Measurements from ENCODE around the gene CEACAM20. TPM values are rescaled to one million over a fixed set of nuclear protein-coding genes. Genes with fewer than 3 reads are reported as not detected.
"Not testable (repeated sequence)": the region's sequence is repeated elsewhere in the genome, so short reads cannot be mapped to it uniquely, and the experiment has no call there.

Gene CEACAM20
- not detected for total RNA-seq

DNA sequence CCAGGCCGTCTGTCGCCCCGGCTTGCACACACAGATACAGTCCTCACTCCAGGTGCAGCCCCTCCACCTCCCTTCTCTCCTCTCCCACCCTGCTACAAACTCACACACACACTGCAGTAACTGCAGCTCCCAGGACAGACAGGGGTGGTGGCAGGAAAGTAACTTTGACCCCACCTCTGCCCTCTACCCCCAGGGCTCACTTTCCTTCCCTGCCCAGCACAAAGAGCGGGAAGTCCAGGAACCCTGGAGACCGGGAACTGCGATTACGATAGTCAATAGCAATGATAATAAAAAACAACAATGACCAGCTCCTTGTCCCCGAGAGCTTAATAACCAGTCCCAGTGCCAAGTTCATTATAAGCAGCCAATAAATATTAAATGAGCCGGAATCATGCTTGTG lies at the start of gene CEACAM20:
CEACAM20 (minus strand) TSS at position 140 of the 400 bp plus-strand sequence. CDS start 166 bp downstream, outside the sequence.
- no peak for DNase-seq

DNA sequence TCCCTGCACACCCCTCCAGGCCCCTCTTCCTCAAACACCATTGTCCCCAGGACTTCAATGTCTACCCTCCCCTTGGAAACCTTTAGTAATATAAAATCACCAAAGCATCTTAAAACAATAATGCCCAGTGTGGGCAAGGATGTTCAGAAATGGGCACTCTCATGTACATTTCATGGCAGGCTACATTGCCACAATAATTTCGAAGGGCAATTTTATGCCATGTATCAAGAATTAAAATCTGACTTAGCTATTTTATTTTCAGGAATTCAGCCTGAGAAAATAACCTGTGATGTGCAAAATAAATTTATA lies 48.0 kb upstream of the CEACAM20 start:
- DNase-seq = no peak

DNA sequence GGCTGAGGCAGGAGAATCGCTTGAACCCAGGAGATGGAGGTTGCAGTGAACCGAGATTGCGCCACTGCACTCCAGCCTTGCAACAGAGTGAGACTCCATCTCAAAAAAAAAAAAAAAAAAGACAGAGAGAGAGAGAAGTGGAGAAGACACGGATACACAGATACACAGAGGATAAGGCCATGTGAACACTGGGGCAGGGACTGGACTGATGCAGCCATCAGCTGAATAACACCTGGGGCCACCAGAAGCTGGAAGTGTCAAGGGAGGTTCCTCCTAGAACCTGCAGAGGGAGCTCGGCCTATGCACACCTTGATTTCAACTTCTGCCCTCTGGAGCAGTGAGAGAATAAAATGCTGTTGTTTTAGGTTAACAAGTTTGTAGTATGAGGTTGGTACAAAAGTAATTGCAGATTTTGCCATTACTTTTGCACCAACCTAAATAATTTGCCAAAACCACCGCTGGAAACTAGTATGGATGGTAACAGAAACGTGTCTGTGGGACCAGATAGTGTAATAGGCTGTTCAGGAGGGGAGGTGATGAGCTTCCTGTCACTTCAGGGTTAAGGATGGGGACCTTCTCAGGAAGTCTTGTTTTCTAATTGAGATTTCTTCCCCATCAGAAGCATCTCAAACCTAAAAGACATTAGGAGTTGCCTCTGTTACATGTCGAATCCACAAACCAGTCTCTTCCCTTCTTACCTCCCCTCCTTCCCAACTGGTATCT lies 47.5 kb upstream of the CEACAM20 start:
- DNase-seq = peak; percentile 6

DNA sequence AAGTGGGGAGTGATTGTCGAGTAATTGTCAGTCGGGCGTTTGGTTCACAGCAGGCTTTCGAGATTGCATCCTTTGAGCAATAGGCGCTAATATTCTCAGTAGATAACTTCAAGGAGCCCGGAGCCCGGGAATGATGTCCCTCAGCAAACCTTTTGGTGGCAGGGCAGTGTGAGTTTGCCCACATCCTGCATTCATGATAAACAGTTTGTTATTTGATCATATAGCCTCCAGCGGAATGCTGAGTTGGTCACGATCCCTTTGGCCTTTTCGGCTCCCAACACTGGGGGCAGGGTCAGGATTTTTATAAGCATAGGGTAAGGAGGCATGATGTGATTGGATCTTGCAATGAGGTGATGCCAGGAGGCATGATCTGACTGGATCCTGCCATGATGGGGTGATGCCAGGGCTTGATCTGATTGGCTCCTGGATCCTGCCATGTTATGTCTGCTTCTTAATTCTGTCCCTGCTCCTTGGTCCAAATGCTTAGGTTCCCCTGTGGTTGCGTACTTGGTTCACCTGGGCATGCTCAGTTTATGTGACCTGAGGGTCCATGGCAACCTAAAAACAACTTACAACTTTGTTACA lies 45.7 kb upstream of the CEACAM20 start:
- DNase-seq = no peak

DNA sequence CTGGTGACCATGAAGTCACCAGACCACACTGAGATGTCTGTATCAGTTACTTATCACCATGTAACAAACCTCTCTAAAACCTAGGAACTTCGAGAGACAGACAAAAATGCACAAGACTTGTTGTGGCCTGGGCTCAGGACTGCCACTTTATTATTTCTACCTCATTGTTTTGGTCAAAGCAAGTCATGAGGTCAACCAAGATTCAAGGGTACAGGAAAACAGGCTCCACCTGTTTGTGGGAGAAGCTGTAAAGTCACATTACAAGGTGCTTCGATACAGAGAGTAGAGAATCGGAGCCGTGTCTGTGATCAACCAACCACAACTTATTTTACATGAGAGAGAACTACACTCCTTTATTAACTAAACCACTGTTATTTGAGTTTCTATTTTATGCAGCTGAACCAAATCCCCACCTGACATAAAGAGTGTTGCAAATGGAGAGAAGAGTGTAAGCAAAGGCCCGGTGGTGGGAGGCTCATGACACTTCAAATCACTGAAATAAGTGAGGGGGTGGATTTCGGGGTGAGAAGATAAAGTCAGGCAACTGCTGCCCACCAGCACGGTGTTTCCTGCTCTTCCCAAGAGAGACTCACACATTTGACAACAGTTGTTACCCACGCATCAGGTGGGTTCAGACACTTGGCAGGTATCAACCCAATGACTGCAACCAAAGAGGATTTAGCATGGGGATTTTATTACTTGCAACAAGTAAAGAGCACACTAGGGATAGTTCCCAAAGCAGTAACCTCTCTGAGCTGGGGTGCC lies 44.9 kb upstream of the CEACAM20 start:
- no peak for DNase-seq

GRCh38 chr19:44573627-44574026 lies 44.2 kb upstream of the CEACAM20 start:
- no peak for DNase-seq

DNA sequence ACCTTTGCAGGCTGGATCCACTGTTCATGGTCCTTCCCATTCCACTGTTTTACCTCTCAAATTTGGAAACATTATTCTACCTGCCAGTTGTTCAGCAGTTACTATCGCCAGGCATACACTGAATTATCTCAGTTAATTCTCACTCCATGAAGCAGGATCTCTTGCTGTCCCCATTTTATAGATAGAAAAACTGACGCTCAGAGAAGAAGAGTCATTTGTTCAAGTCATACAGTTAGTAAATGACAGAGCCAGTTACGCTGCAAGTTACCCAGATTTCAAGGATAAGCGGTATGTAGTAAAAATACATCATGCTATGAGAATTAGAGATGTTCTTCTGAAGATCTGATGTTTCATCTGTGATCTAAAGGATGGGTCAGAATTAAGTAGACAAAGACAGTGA lies 43.7 kb upstream of the CEACAM20 start:
- no peak for DNase-seq

DNA sequence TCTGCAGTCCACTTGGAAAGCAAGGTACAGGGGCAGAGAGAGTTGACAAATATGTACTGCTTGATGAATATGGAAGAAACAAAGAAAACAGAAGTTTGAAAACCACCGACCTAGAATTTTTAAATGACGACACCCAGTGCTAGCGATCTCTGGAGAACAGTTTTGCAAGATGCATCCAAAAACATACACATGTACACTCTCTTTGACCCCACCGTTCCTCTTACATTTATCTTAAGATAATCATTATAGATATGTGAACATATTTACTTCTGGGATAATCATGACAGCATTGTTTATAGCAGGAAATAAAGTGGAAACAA lies 43.1 kb upstream of the CEACAM20 start:
- DNase-seq = no peak

GRCh38 chr19:44571830-44572580 lies 42.5 kb upstream of the CEACAM20 start:
- DNase-seq = no peak

DNA sequence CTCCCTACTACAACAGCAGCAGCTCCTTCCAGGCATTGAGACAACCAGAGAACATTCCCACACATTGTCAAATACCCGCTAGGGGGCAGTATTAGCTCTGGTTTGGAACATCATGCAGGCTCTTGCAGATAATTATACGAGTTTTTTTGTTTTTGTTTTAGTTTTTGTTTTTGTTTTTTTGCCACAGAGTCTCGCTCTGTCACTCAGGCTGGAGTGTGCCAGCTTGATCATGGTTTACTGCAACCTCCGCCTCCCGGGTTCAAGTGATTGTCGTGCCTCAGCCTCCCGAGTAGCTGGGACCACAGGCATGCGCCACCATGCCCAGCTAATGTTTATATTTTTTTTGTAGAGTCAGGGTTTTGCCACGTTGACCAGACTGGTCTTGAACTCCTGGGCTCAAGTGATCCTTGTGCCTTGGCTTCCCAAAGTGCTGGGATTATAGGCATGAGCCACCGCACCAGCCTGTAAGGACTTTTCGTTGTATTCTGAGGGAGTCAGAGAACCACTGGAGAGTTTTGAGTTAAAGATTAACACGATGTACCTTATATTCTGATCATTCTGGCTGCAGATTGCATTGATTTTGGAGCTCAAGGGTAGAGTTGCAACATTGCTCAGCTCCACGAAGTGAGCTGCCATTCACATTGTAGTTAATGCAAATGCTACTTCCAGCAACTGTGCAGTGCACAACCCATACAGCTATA lies 41.7 kb upstream of the CEACAM20 start:
- DNase-seq = peak; percentile 88

- DNase-seq = no peak
Measured at GRCh38 chr19:44570603-44570983, 41.1 kb upstream of the CEACAM20 start.

- no peak for DNase-seq
Measured at GRCh38 chr19:44567745-44568144, 38.3 kb upstream of the CEACAM20 start.

- no peak for DNase-seq
Measured at GRCh38 chr19:44566984-44567383, 37.5 kb upstream of the CEACAM20 start.

DNA sequence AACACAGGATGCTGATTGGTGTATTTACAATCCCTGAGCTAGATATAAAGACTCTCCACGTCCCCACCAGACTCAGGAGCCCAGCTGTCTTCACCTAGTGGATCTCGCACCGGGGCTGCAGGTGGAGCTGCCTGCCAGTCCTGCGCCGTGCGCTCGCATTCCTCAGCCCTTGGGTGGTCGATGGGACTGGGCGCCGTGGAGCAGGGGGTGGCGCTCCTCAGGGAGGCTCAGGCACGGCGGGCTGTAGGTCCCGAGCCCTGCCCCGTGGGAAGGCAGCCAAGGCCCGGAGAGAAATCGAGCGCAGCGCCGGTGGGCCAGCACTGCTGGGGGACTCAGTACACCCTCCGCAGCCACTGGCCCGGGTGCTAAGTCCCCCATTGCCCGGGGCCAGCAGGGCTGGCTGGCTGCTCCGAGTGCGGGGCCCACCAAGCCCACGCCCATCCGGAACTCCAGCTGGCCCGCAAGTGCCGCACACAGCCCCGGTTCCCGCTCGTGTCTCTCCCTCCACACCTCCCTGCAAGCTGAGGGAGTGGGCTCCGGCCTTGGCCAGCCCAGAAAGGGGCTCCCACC lies 33.7 kb upstream of the CEACAM20 start:
- not testable (repeated sequence) for DNase-seq

- DNase-seq = no peak
Measured at GRCh38 chr19:44557933-44558332, 28.5 kb upstream of the CEACAM20 start.

GRCh38 chr19:44554641-44555246 lies 25.3 kb upstream of the CEACAM20 start:
- no peak for DNase-seq

DNA sequence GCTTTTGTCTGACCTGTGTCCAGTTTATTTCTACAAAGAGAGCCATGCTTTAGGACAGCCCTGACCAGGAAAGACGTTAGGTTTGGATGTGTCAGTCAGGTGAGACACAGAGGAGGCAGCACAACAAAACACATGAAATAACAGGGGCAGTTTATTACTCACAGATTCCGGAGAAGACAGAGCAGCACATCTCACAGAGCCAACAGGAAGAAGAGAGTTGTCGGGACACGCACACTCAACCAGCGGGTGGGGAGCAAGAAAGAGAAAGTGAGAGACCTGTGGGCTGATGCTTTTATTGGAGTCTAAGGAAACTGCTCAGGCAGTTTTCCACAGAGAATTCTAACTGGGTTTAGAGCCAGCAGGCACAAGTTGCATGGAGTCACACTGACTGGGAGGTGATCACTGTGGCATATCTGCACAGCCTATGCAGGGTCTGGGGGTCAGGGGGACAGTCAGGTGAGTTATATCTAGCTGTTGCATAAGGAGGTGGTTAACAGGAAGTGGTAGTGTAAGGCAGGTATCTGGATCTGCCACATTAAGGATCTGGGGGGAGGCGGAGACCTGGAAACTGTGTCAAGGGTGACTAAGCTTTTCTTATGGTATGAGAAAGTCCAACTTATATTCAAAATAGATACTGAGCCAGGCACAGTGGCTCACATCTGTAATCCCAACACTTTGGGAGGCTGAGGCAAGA lies 24.1 kb upstream of the CEACAM20 start:
- no peak for DNase-seq

- DNase-seq = peak; percentile 5
Measured at GRCh38 chr19:44552324-44552723, 22.8 kb upstream of the CEACAM20 start.

- no peak for DNase-seq
Measured at GRCh38 chr19:44551850-44552249, 22.4 kb upstream of the CEACAM20 start.

DNA sequence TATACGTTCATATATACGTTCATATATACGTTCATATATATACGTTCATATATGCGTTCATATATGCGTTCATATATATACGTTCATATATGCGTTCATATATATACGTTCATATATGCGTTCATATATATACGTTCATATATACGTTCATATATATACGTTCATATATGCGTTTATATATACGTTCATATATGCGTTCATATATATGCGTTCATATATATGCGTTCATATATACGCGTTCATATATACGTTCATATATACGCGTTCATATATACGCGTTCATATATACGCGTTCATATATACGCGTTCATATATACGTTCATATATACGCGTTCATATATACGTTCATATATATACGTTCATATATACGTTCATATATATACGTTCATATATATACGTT lies 21.5 kb upstream of the CEACAM20 start:
- DNase-seq = not testable (repeated sequence)

GRCh38 chr19:44549507-44549906 lies 20.0 kb upstream of the CEACAM20 start:
- DNase-seq = no peak

Data from tongue (tissue), 2 donors.